ENCODE data around the gene ARMH4. TPM values are rescaled to one million over a fixed set of nuclear protein-coding genes. Genes with fewer than 3 reads are reported as not detected.

The ARMH4 gene
- total RNA-seq, 1 experiment from 2014 or later, result 1.8 TPM

DNA sequence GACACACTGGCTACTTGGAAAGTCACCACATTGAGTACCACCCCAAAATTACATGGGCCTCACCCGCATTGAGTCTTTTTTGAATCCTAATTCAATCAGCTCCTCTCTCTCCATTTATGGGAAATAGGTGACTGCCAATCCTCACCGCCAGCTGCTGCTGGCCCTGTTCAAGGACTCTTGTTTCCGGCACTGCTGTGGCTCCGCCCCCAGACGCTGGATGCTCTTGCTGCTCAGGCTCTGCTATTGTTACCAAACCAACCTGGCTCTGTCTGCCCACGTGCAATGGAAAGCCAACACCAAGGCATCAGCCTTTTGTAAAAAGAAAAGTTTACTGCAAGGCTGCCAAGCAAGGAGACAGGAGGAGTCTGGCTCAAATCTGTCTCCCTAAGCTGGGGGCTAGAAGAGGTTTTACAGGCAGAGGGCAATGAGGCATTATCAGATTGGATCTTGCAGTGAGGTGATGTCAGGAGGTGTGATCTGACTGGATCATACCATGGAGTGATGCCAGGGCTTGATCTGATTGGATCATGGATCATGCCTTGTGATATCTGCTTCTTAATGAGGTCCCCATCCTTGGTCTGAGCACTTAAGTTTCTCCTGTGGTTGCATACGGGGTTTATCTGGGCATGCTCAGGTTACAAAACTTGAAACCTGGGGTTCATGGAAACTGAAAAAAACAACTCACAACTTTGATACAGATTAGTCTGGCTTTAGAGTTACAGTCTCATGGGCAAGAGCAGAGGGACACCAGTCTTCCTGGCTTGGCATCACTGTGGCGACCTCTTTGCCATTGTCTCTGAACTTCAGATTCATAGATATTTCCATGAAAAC lies 169.0 kb downstream of the ARMH4 start:
- H3K4me3 ChIP-seq (ENCODE audit: low read depth in 2 of 2, low read length in 2 of 2), result no peak overlapping the region
- H3K27me3 ChIP-seq (ENCODE audit: control insufficient read depth, insufficient read depth, low read length), result no peaks in the 10 kb centered on the region

DNA sequence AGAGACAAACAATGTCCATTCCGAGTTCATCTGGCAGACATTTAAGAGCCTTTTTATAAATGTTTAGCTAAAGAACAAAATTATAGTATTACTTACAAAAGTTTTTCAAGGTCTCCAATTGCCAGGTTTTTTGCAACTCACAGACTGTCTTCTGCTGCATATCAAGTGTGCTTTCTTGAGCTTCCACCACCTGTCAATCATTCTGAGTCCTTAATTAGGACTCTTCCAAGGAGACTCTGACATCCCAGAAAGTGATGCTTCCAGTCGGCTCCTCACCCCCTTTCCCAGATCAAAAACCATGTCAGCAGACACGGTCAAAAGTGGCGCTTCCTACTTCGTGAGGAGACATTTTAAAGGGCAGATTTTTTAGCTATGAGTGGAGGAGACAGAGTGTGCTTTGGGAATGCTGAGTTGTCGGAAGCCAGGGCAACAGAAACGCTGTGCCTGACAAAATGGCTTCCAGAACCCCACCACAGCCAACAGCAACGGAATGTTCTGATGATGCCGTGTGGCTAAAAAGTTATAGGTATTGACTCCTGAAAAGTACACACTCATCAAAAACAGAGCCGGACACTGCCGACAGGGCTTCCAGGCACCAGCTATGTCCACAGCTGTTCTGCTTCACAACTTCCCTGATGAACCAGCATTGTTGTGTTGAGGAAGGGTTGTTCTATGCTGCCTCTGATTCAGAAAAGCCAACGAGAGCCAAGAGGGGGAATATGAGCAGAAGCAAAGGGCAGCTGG lies 170.0 kb downstream of the ARMH4 start:
- ATAC-seq (no peak), DNase-seq (ENCODE audit: low read depth, low spot score) (no peak)
- ChIA-PET CTCF (interaction anchor here (0.6 kb wide), 1 partner anchor 32 kb away, joined by 4 read pairs; no protein-coding TSS in a partner anchor), POLR2A (no interaction called here)
- Histone ChIP-seq H3K4me3 (ENCODE audit: low read depth in 2 of 2, low read length in 2 of 2) (no peak overlapping the region), H3K4me1 (ENCODE audit: control insufficient read depth, insufficient read depth, low read length) (no peaks in the 10 kb centered on the region), H3K27me3 (ENCODE audit: control insufficient read depth, insufficient read depth, low read length) (no peaks in the 10 kb centered on the region), H3K9me3 (ENCODE audit: control insufficient read depth, insufficient read depth, low read depth, low read length) (no peaks in the 10 kb centered on the region), H3K36me3 (ENCODE audit: control insufficient read depth, insufficient read depth, low read length) (no peaks in the 10 kb centered on the region), H3K27ac (ENCODE audit: low read length) (no peak overlapping the region)
- no peak for TF ChIP-seq POLR2AphosphoS5 (IDR thresholded peaks at IDR 0.05; ENCODE audit: low read depth, low read length)
- TF ChIP-seq SIN3A (IDR thresholded peaks at IDR 0.05; ENCODE audit: borderline replicate concordance, insufficient read depth, low read depth, low read length), result no peak
- TF ChIP-seq, protein P1, sequence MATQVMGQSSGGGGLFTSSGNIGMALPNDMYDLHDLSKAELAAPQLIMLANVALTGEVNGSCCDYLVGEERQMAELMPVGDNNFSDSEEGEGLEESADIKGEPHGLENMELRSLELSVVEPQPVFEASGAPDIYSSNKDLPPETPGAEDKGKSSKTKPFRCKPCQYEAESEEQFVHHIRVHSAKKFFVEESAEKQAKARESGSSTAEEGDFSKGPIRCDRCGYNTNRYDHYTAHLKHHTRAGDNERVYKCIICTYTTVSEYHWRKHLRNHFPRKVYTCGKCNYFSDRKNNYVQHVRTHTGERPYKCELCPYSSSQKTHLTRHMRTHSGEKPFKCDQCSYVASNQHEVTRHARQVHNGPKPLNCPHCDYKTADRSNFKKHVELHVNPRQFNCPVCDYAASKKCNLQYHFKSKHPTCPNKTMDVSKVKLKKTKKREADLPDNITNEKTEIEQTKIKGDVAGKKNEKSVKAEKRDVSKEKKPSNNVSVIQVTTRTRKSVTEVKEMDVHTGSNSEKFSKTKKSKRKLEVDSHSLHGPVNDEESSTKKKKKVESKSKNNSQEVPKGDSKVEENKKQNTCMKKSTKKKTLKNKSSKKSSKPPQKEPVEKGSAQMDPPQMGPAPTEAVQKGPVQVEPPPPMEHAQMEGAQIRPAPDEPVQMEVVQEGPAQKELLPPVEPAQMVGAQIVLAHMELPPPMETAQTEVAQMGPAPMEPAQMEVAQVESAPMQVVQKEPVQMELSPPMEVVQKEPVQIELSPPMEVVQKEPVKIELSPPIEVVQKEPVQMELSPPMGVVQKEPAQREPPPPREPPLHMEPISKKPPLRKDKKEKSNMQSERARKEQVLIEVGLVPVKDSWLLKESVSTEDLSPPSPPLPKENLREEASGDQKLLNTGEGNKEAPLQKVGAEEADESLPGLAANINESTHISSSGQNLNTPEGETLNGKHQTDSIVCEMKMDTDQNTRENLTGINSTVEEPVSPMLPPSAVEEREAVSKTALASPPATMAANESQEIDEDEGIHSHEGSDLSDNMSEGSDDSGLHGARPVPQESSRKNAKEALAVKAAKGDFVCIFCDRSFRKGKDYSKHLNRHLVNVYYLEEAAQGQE (IDR thresholded peaks at IDR 0.05; ENCODE audit: insufficient read depth in 1 of 2, low read depth in 2 of 2, low read length in 1 of 2), result no peak
- TF ChIP-seq, protein P2, sequence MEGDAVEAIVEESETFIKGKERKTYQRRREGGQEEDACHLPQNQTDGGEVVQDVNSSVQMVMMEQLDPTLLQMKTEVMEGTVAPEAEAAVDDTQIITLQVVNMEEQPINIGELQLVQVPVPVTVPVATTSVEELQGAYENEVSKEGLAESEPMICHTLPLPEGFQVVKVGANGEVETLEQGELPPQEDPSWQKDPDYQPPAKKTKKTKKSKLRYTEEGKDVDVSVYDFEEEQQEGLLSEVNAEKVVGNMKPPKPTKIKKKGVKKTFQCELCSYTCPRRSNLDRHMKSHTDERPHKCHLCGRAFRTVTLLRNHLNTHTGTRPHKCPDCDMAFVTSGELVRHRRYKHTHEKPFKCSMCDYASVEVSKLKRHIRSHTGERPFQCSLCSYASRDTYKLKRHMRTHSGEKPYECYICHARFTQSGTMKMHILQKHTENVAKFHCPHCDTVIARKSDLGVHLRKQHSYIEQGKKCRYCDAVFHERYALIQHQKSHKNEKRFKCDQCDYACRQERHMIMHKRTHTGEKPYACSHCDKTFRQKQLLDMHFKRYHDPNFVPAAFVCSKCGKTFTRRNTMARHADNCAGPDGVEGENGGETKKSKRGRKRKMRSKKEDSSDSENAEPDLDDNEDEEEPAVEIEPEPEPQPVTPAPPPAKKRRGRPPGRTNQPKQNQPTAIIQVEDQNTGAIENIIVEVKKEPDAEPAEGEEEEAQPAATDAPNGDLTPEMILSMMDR (IDR thresholded peaks at IDR 0.05), result no peak
- no peak for TF ChIP-seq TCF7L2 (IDR thresholded peaks at IDR 0.05; ENCODE audit: low read depth, low read length)
- no TSS peak for BruUV-seq (replicated peaks)
- in situ Hi-C loops (cut with HindIII; ENCODE audit: low pct_unique_long_range_greater_than_20kb, low sequenced_read_pairs), result no loop called here
- intact Hi-C loops (cut with micrococcal nuclease; ENCODE audit: unreplicated experiment), result no loop called here

More for the DNA sequence above, 169.0 kb downstream of the ARMH4 start:
- ChIA-PET CTCF (no interaction called here), POLR2A (no interaction called here)
- in situ Hi-C loops (cut with HindIII; ENCODE audit: low pct_unique_long_range_greater_than_20kb, low sequenced_read_pairs), result no loop called here
- no peak for DNase-seq (ENCODE audit: low read depth, low spot score)
- intact Hi-C loops (cut with micrococcal nuclease; ENCODE audit: unreplicated experiment), result no loop called here
- Histone ChIP-seq H3K9me3 (ENCODE audit: control insufficient read depth, insufficient read depth, low read depth, low read length) (no peaks in the 10 kb centered on the region), H3K27ac (ENCODE audit: low read length) (no peak overlapping the region), H3K4me1 (ENCODE audit: control insufficient read depth, insufficient read depth, low read length) (no peaks in the 10 kb centered on the region), H3K36me3 (ENCODE audit: control insufficient read depth, insufficient read depth, low read length) (no peaks in the 10 kb centered on the region)
- TF ChIP-seq TCF7L2 (IDR thresholded peaks at IDR 0.05; ENCODE audit: low read depth, low read length) (no peak), POLR2AphosphoS5 (IDR thresholded peaks at IDR 0.05; ENCODE audit: low read depth, low read length) (no peak), SIN3A (IDR thresholded peaks at IDR 0.05; ENCODE audit: borderline replicate concordance, insufficient read depth, low read depth, low read length) (no peak)
- TF ChIP-seq, protein P1 (IDR thresholded peaks at IDR 0.05; ENCODE audit: insufficient read depth in 1 of 2, low read depth in 2 of 2, low read length in 1 of 2), result no peak
- TF ChIP-seq, protein P2 (IDR thresholded peaks at IDR 0.05), result no peak
- no TSS peak for BruUV-seq (replicated peaks)
- ATAC-seq, result no peak

Data from Panc1 (cell line).